K562 (cell line): Measurements from ENCODE around the gene TUBA4B. TPM values are rescaled to one million over a fixed set of nuclear protein-coding genes. Genes with fewer than 3 reads are reported as not detected.
A peak's percentile ranks its signal among the peaks of the same experiment; 100 is the strongest.

Experiments used
- ATAC-seq: fragments of 200-7000 bp; cut with Tn5 transposase; 3 replicates; pipeline ENCODE4 v1.9.1; 2020; ENCODE audit warnings: moderate library complexity
- BruUV-seq: library from RNA; stranded (reverse); fragments of 400-500 nt; replicated peaks from 2 replicates; lab custom pipeline; 2021; lab: Mats Ljungman, UMichigan
- CTCF ChIA-PET: fragments of 300-600 bp; formaldehyde crosslinking; extraction: SDS; loops from one replicate; lab custom pipeline; 2021; ENCODE audit warnings: low intra/inter-chr PET ratio; lab: Yijun Ruan, JAX
- POLR2A ChIA-PET: fragments of 300-600, 350-650 bp; sonication (Branson Sonifier 250); formaldehyde crosslinking; extraction: SDS; loops from one replicate; lab custom pipeline; 2021; ENCODE audit warnings: antibody characterized with exemption, inconsistent platforms; lab: Yijun Ruan, JAX
- DNase-seq, 4 experiments: peaks; one replicate each; pipeline versions ENCODE4 v3.0.0 to v3.0.0-alpha.2; 2011 to 2018; ENCODE audit warnings: low spot score in 3 of 4, mixed read lengths in 3 of 4; ENCODE audit errors: extremely low read depth in 1 of 4
- FAIRE-seq: peaks from 2 replicates; lab custom pipeline; 2011; peaks lifted over from hg19 to GRCh38; lab: Jason Lieb, UNC
- H2AFZ ChIP-seq: 2 replicates; pipeline ENCODE4 v1.6.0; 2011; ENCODE audit warnings: low read depth, low read length, control low read depth, inconsistent platforms
- H3K27ac ChIP-seq: fragments of 200-600 bp; 3 replicates; pipeline ENCODE4 v1.8.0; 2011; ENCODE audit warnings: low read depth, mild to moderate bottlenecking, control low read depth, inconsistent platforms, low read length, moderate library complexity, mixed read lengths; ENCODE audit errors: extremely low read depth
- H3K27me3 ChIP-seq, 2 experiments: fragments of 300-600 bp in 1 of 2; 2 replicates in 1 of 2; 3 replicates in 1 of 2; pipeline versions ENCODE4 v1.6.0 to v1.8.0; 2011; ENCODE audit warnings: inconsistent platforms in 2 of 2, low read length in 2 of 2, mild to moderate bottlenecking in 1 of 2, mixed read lengths in 1 of 2, moderate library complexity in 1 of 2; ENCODE audit not compliant: control insufficient read depth in 2 of 2, insufficient read depth in 2 of 2
- H3K36me3 ChIP-seq: fragments of 300-600 bp; 3 replicates; pipeline ENCODE4 v1.8.0; 2011; ENCODE audit warnings: mild to moderate bottlenecking, low read length, inconsistent platforms; ENCODE audit not compliant: control insufficient read depth, insufficient read depth
- H3K4me1 ChIP-seq, 2 experiments: fragments of 200-600 bp in 1 of 2; replicated peaks in 1 of 2; 2 replicates in 1 of 2; 3 replicates in 1 of 2; pipeline versions ENCODE4 v1.5.1 to v1.8.0; 2011; ENCODE audit warnings: inconsistent platforms in 2 of 2, low read length in 2 of 2, mild to moderate bottlenecking in 1 of 2, mixed read lengths in 1 of 2, moderate library complexity in 1 of 2; ENCODE audit not compliant: control insufficient read depth in 2 of 2, insufficient read depth in 2 of 2
- H3K4me2 ChIP-seq: 2 replicates; pipeline ENCODE4 v1.6.1; 2011; ENCODE audit warnings: low read length, control low read depth, inconsistent platforms, mixed read lengths; ENCODE audit not compliant: insufficient read depth
- H3K4me3 ChIP-seq: fragments of 200-600 bp; sonication (generic), shearing (Covaris generic); 2 replicates; pipeline ENCODE4 v1.5.1; 2016; ENCODE audit warnings: control low read depth, inconsistent platforms
- H3K79me2 ChIP-seq: fragments of 200-600 bp; 3 replicates; pipeline ENCODE4 v1.8.0; 2011; ENCODE audit warnings: low read length, inconsistent platforms; ENCODE audit not compliant: control insufficient read depth, insufficient read depth
- H3K9ac ChIP-seq, 2 experiments: 2 replicates each; pipeline versions ENCODE4 v1.6.0 to v1.6.1; 2011; ENCODE audit warnings: low read depth in 2 of 2, low read length in 2 of 2, control low read depth in 1 of 2, inconsistent platforms in 1 of 2, mild to moderate bottlenecking in 1 of 2, mixed read lengths in 1 of 2; ENCODE audit not compliant: insufficient read depth in 1 of 2
- H3K9me1 ChIP-seq: one replicate; pipeline ENCODE4 v1.6.0; 2011; ENCODE audit warnings: inconsistent platforms, mild to moderate bottlenecking, low read length, moderate library complexity; ENCODE audit not compliant: control insufficient read depth, insufficient read depth
- H3K9me3 ChIP-seq: replicated peaks from 2 replicates; pipeline ENCODE4 v1.5.1; 2011; ENCODE audit warnings: low read depth, low read length, inconsistent platforms; ENCODE audit not compliant: control insufficient read depth, insufficient read depth
- H4K20me1 ChIP-seq: replicated peaks from 2 replicates; pipeline ENCODE4 v1.6.1; 2011; ENCODE audit warnings: low read length, inconsistent platforms, mixed read lengths; ENCODE audit not compliant: control insufficient read depth, insufficient read depth
- ATF1 ChIP-seq, 2 experiments: fragments of 450-650 bp in 1 of 2; IDR thresholded peaks; 2 replicates each; pipeline ENCODE4 v1.6.1; 2016; ENCODE audit warnings: missing compliant biosample characterization in 1 of 2, missing genetic modification characterization in 1 of 2
- ATF3 ChIP-seq, 2 experiments: fragments of 450-650 bp in 1 of 2; sonication (generic) in 1 of 2; formaldehyde crosslinking in 1 of 2; IDR thresholded peaks in 1 of 2; conservative IDR thresholded peaks in 1 of 2; 2 replicates each; pipeline versions ENCODE4 v1.6.1 to v1.8.1; 2016 to 2023; ENCODE audit warnings: mild to moderate bottlenecking in 2 of 2, moderate library complexity in 2 of 2, inconsistent platforms in 1 of 2, missing genetic modification reagents in 1 of 2
- CREM ChIP-seq: IDR thresholded peaks from 2 replicates; pipeline ENCODE4 v1.6.1; 2014; ENCODE audit warnings: antibody characterized with exemption, low read depth
- DLX4 ChIP-seq: fragments of 250-450 bp; sonication (Bioruptor Pico); IDR thresholded peaks from 2 replicates; pipeline ENCODE4 v1.6.1; 2021; ENCODE audit warnings: mild to moderate bottlenecking
- FOXA3 ChIP-seq, 2 experiments: fragments of 450-650 bp in 1 of 2; sonication (generic) in 1 of 2; formaldehyde crosslinking; IDR thresholded peaks in 1 of 2; conservative IDR thresholded peaks in 1 of 2; 2 replicates each; pipeline versions ENCODE4 v1.4.0 to v1.8.0; 2020 to 2022; ENCODE audit warnings: mild to moderate bottlenecking in 2 of 2, missing genetic modification reagents in 1 of 2
- KDM4B ChIP-seq, 2 experiments: fragments of 450-650 bp in 1 of 2; sonication (generic) in 1 of 2; IDR thresholded peaks; 2 replicates each; pipeline ENCODE4 v1.6.1; 2016 to 2017; ENCODE audit warnings: borderline replicate concordance in 2 of 2, antibody characterized with exemption in 1 of 2, low read depth in 1 of 2, mild to moderate bottlenecking in 1 of 2
- MTA3 ChIP-seq: fragments of 450-650 bp; formaldehyde crosslinking; IDR thresholded peaks from 2 replicates; pipeline ENCODE4 v1.6.1; 2017; ENCODE audit warnings: mild to moderate bottlenecking, borderline replicate concordance
- XRCC5 ChIP-seq: fragments of 200-400 bp; formaldehyde crosslinking; IDR thresholded peaks from 2 replicates; pipeline ENCODE4 v1.6.1; 2017; ENCODE audit warnings: low read depth, mild to moderate bottlenecking, low read length
- WGBS: fragments of 100-300 bp; shearing (Covaris generic); methylation state at CpG from one replicate; pipeline ENCODE4 v1.1.6; 2016; ENCODE audit warnings: low coverage, mixed read lengths; ENCODE audit not compliant: insufficient coverage; ENCODE audit errors: missing lambda C conversion rate; 5-methylcytosine and 5-hydroxymethylcytosine counted together
- in situ Hi-C: fragments of 300-500 bp; cut with MboI; formaldehyde crosslinking; loops from 4 replicates; pipeline ENCODE4 v1.15.0; 2018; ENCODE audit warnings: inconsistent platforms, mixed read lengths
- intact Hi-C: fragments of 100-400 bp; cut with micrococcal nuclease; formaldehyde crosslinking; loops from 2 replicates; pipeline ENCODE4 v1.14.2; 2022
- polyA plus RNA-seq, 8 experiments: library from polyadenylated mRNA; depleted of rRNA in 4 of 8; stranded (reverse) in 5 of 8; unstranded in 3 of 8; fragments of >200 nt; fragmentation: Nextera tagmentation in 2 of 8; fragmentation: Illumina TruSeq in 1 of 8; extraction: Ambion mirVana in 2 of 8; extraction: Trizol in 1 of 8; gene quantifications; 2 replicates each; pipeline versions ENCODE4 v1.2.1 to v1.2.3, GENCODE V29; 2011 to 2014; ENCODE audit warnings: inconsistent platforms in 1 of 8, missing spikeins in 1 of 8
- total RNA-seq, 7 experiments: library from RNA; depleted of rRNA in 6 of 7; stranded (reverse); fragments of >200 nt in 6 of 7; fragmentation: Illumina TruSeq in 2 of 7; extraction: Trizol in 2 of 7; gene quantifications; 2 replicates each; pipeline versions ENCODE4 v1.2.1 to v1.2.3, GENCODE V29; 2011 to 2021; ENCODE audit warnings: low replicate concordance in 1 of 7

TUBA4B gene
- total and polyA plus RNA-seq, 9 of the 15 experiments (the other 6 are each of a cell fraction or from before 2014, with no cell fraction given), result 0.04 TPM; not detected in 8

GRCh38 chr2:219249203-219249980 lies 3.7 kb upstream of the TUBA4B start:
- intact Hi-C loops (no loop called here), in situ Hi-C loops (no loop called here)
- no TSS peak for BruUV-seq
- H3K9ac ChIP-seq, result peak overlapping the region in 1 of 2 experiments; percentile 77; a peak in 2 of 4 replicates
- no peak overlapping the region for H3K4me3 ChIP-seq
- H3K4me1 ChIP-seq, result peaks cover 31 to 60% of the 10 kb centered on the region in 2 experiments; a peak in 4 of 5 replicates
- 64% methylated on average over 4 of the region's 7 CpGs for WGBS
- FAIRE-seq (peak; percentile 40), DNase-seq (peak in 1 of 4 experiments; percentile 19), ATAC-seq (no peak)
- peaks cover 57% of the 10 kb centered on the region for H3K36me3 ChIP-seq
- 0 out of 2 replicates have a peak, but pooled peaks cover 3% of the 10 kb centered on the region for H4K20me1 ChIP-seq
- H3K4me2 ChIP-seq, result peak overlapping the region; percentile 33
- no peaks in the 10 kb centered on the region for H3K9me1 ChIP-seq
- ChIA-PET CTCF (no interaction called here), POLR2A (interaction anchor here (0.5 to 3.4 kb wide), 11 partner anchors 9 to 181 kb away, joined by 3 to 22 read pairs (median 4); partner anchors contain the start of genes ABCB6, ANKZF1, ATG9A and DNAJB2)
- H3K27ac ChIP-seq, result peak overlapping the region; percentile 31; the same call in 1 of the 3 replicates
- no peak overlapping the region for H2AFZ ChIP-seq
- H3K27me3 ChIP-seq, result 0 out of 5 replicates have a peak, but pooled peaks cover 0 to 2% of the 10 kb centered on the region in 2 experiments
- peak; percentile 64; the same call in 1 of the 2 replicates for TF ChIP-seq CREM
- no peak for TF ChIP-seq XRCC5
- TF ChIP-seq ATF3 (IDR thresholded peaks at IDR 0.05), result peak; percentile 42; the same call in 1 of the 2 replicates
- no peak for TF ChIP-seq ATF3 (CRISPR knock-in tag; conservative IDR thresholded peaks at IDR 0.05)
- TF ChIP-seq MTA3, result 0 out of 2 replicates have a peak, but pooled peaks have one; percentile 12
- 0 out of 4 replicates have a peak, but pooled peaks of 1 of the 2 experiments have one; percentile 8 for TF ChIP-seq FOXA3 (CRISPR knock-in tag; conservative IDR thresholded peaks at IDR 0.05 in 1 of 2, IDR thresholded peaks at IDR 0.05 in 1 of 2)
- no peak for TF ChIP-seq KDM4B (IDR thresholded peaks at IDR 0.05; ENCODE audit: borderline replicate concordance in 2 of 2, low read depth in 1 of 2)
- no peak for TF ChIP-seq DLX4 (CRISPR knock-in tag)
- TF ChIP-seq ATF1 (CRISPR knock-in tag; IDR thresholded peaks at IDR 0.05), result no peak
- peak; percentile 47 for TF ChIP-seq ATF1 (tag; IDR thresholded peaks at IDR 0.05)
- no peaks in the 10 kb centered on the region for H3K9me3 ChIP-seq
- peaks cover 40% of the 10 kb centered on the region for H3K79me2 ChIP-seq
